Measurements from ENCODE around the gene GOLGA5. TPM values are rescaled to one million over a fixed set of nuclear protein-coding genes. Genes with fewer than 3 reads are reported as not detected.

GOLGA5 gene
- total and polyA plus RNA-seq, 2 of the 8 experiments (the other 6 are each of a cell fraction or from before 2014, with no cell fraction given): 13.0 to 25.4 TPM

DNA sequence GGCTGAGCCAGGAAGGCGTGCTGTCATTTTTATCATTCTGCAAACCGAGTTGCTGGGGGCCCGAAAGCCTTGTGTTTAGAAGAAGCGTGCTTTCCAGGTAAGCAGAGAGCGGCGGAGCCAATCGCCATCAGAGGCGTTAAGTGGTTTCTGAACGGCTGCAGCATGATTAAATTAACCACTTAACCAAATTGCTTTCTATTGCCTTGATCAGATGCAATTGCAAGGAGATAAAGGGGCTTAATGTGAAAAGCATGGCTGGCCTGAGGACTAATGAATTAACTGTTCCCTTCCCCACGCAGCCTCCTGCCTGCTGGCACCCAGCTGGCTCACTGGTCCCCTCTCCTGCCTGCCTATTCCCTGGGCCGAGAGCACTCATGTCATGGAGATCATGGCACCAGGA is 92.2 kb downstream of the GOLGA5 start:
- CTCF ChIA-PET (ENCODE audit: partially characterized antibody): interaction anchor here (1.1 kb wide), 1 partner anchor 47 kb away, joined by 3 read pairs; no protein-coding TSS in a partner anchor
- no peak overlapping the region for H3K56ac ChIP-seq (replicated peaks; ENCODE audit: insufficient read length, low read depth, low read length)
- no peak overlapping the region for H2AFZ ChIP-seq (ENCODE audit: low read length)
- no peaks in the 10 kb centered on the region; a peak in 1 of 7 replicates for H3K4me1 ChIP-seq (replicated peaks in 1 of 4; ENCODE audit: control insufficient read depth in 3 of 4, insufficient read depth in 4 of 4, low read length in 3 of 4)
- H2BK20ac ChIP-seq (ENCODE audit: low read length): no peak overlapping the region
- H3K23ac ChIP-seq (ENCODE audit: insufficient read length): no peak overlapping the region
- peaks cover 5% of the 10 kb centered on the region; the same call in 1 of the 2 replicates for H3K23me2 ChIP-seq (ENCODE audit: low read depth, low read length)
- no peaks in the 10 kb centered on the region for H3K36me3 ChIP-seq (ENCODE audit: control insufficient read depth in 2 of 4, insufficient read depth in 4 of 4, low read length in 3 of 4)
- no peak overlapping the region for H2BK15ac ChIP-seq (ENCODE audit: low read length)
- no peak overlapping the region for H3K4me2 ChIP-seq (ENCODE audit: insufficient read depth in 1 of 2, low read depth in 2 of 2, low read length in 2 of 2)
- no peak overlapping the region for H3K14ac ChIP-seq (ENCODE audit: insufficient read length)
- H4K20me1 ChIP-seq (replicated peaks in 1 of 2; ENCODE audit: control insufficient read depth in 1 of 2, insufficient read depth in 2 of 2, low read length in 2 of 2): no peaks in the 10 kb centered on the region
- no peak overlapping the region for H2BK5ac ChIP-seq (ENCODE audit: low read depth, low read length)
- no peak overlapping the region for H4K91ac ChIP-seq (replicated peaks; ENCODE audit: insufficient read length, low read length)
- no peak overlapping the region for H4K5ac ChIP-seq (ENCODE audit: insufficient read length, low read depth, low read length)
- no peaks in the 10 kb centered on the region for H3K9me3 ChIP-seq (ENCODE audit: insufficient read depth in 2 of 2, low read depth in 1 of 2, low read length in 1 of 2)
- no peak overlapping the region for H2AK5ac ChIP-seq (ENCODE audit: low read depth, low read length)
- no peaks in the 10 kb centered on the region for H3K79me1 ChIP-seq (ENCODE audit: low read depth, low read length)
- H2BK120ac ChIP-seq (replicated peaks; ENCODE audit: low read depth, low read length): no peak overlapping the region
- no peak overlapping the region for H3K18ac ChIP-seq (ENCODE audit: extremely low read depth, low read length)
- H3K9ac ChIP-seq (replicated peaks in 1 of 4; ENCODE audit: extremely low read depth in 1 of 4, low read depth in 3 of 4, low read length in 3 of 4): no peak overlapping the region
- no peak overlapping the region for H2BK12ac ChIP-seq (ENCODE audit: low read depth, low read length)
- POLR2A ChIA-PET (ENCODE audit: partially characterized antibody): no interaction called here
- H3K27me3 ChIP-seq (replicated peaks in 1 of 4; ENCODE audit: control insufficient read depth in 3 of 4, extremely low read depth in 1 of 4, insufficient read depth in 3 of 4, low read length in 3 of 4): no peaks in the 10 kb centered on the region; a peak in 3 of 7 replicates
- 85% methylated on average over 11 of the region's 11 CpGs; no CpG with 5 or more reads in 1 of the 2 experiments for WGBS, 2 experiments (ENCODE audit: extremely low coverage in 1 of 2, insufficient coverage in 1 of 2, insufficient read length in 1 of 2, insufficient replicate concordance in 2 of 2, low coverage in 1 of 2, low lambda C conversion rate in 2 of 2, missing lambda C conversion rate in 1 of 2)
- no peaks in the 10 kb centered on the region for H3K79me2 ChIP-seq (ENCODE audit: control insufficient read depth in 1 of 2, insufficient read depth in 2 of 2, low read length in 2 of 2)
- FAIRE-seq (no peak), DNase-seq (ENCODE audit: low read depth in 1 of 2, low spot score in 2 of 2) (no peak)
- no peak overlapping the region for H3K4me3 ChIP-seq (ENCODE audit: extremely low read depth in 1 of 4, insufficient read depth in 2 of 4, low read depth in 3 of 4, low read length in 4 of 4)
- no peak overlapping the region for H3K27ac ChIP-seq (ENCODE audit: low read depth, low read length)
- H3K4ac ChIP-seq (replicated peaks; ENCODE audit: insufficient read length, low read depth, low read length): no peak overlapping the region
- no peak overlapping the region for H4K8ac ChIP-seq (ENCODE audit: extremely low read depth, insufficient read depth, low read length)
- TF ChIP-seq POLR2A (IDR thresholded peaks at IDR 0.05; ENCODE audit: control extremely low read depth in 1 of 2, low read depth in 2 of 2, low read length in 2 of 2): no peak
- TF ChIP-seq, protein P1, sequence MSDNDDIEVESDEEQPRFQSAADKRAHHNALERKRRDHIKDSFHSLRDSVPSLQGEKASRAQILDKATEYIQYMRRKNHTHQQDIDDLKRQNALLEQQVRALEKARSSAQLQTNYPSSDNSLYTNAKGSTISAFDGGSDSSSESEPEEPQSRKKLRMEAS (IDR thresholded peaks at IDR 0.05): no peak
- TF ChIP-seq ZNF274 (IDR thresholded peaks at IDR 0.05; ENCODE audit: borderline replicate concordance, extremely low read depth, low read length): no peak
- TF ChIP-seq RFX5 (IDR thresholded peaks at IDR 0.05; ENCODE audit: borderline replicate concordance, low read depth, low read length): no peak
- no peak for TF ChIP-seq NANOG (IDR thresholded peaks at IDR 0.05; ENCODE audit: insufficient read depth, low read depth, low read length, poor library complexity, severe bottlenecking)
- no peak for TF ChIP-seq TEAD4 (IDR thresholded peaks at IDR 0.05; ENCODE audit: low read depth, low read length)
- TF ChIP-seq JUND (IDR thresholded peaks at IDR 0.05; ENCODE audit: low read length): no peak
- TF ChIP-seq SUZ12 (IDR thresholded peaks at IDR 0.05; ENCODE audit: low read length): no peak
- no peak for TF ChIP-seq HDAC6 (IDR thresholded peaks at IDR 0.05; ENCODE audit: low read depth, low read length)
- TF ChIP-seq BACH1 (IDR thresholded peaks at IDR 0.05; ENCODE audit: low read length): no peak
- TF ChIP-seq RNF2 (IDR thresholded peaks at IDR 0.05; ENCODE audit: borderline replicate concordance, low read depth, low read length, missing control alignments, poor library complexity, severe bottlenecking): no peak
- TF ChIP-seq EP300 (IDR thresholded peaks at IDR 0.05; ENCODE audit: borderline replicate concordance in 1 of 2, low read depth in 2 of 2, low read length in 2 of 2): no peak
- TF ChIP-seq TBP (IDR thresholded peaks at IDR 0.05; ENCODE audit: low read depth, low read length): no peak
- TF ChIP-seq SRF (IDR thresholded peaks at IDR 0.05; ENCODE audit: low read depth, low read length): no peak
- no peak for TF ChIP-seq GTF2F1 (IDR thresholded peaks at IDR 0.05; ENCODE audit: borderline replicate concordance, low read depth, low read length)
